ENCODE measurements around the gene EXOC3L4.

Gene EXOC3L4

DNA sequence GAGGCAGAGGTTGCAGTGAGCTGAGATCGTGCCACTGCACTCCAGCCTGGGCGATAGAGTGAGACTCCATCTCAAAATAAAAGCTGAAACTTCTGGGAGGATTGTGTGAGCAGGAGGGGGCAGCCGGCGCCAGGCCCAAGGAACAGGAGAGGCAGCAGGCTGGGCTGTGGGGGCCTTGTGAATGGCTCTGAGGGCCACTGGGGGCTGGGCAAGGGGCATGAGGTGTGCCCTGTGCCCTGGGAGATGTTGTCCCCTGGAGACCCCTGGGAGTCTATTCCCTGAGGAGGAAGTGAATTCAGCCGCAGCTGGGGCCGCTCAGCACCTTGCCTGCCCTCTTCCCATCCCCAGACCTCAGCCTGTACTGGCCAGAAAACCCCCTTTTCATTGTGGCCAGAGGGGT is 5.6 kb upstream of the EXOC3L4 start:
- peaks cover 19% of the 10 kb centered on the region for H3K27me3 ChIP-seq (ENCODE audit: insufficient read depth, poor library complexity, severe bottlenecking)
- TF ChIP-seq CTCF (IDR thresholded peaks at IDR 0.05; ENCODE audit: insufficient read depth, low read length), result no peak
- no peak for TF ChIP-seq SPI1 (IDR thresholded peaks at IDR 0.05; ENCODE audit: borderline replicate concordance, low read depth)
- no peak for TF ChIP-seq GABPA (IDR thresholded peaks at IDR 0.05; ENCODE audit: low read depth)
- no peak for DNase-seq (ENCODE audit: low read depth in 1 of 2, low spot score in 1 of 2)
- H3K27ac ChIP-seq (replicated peaks), result no peak overlapping the region
- no peak overlapping the region for H3K4me3 ChIP-seq (replicated peaks; ENCODE audit: insufficient read depth, low read length)

GRCh38 chr14:103089386-103090335 is 4.9 kb upstream of the EXOC3L4 start:
- no peak overlapping the region for H3K4me3 ChIP-seq (replicated peaks; ENCODE audit: insufficient read depth, low read length)
- no peak for DNase-seq (ENCODE audit: low read depth in 1 of 2, low spot score in 1 of 2)
- no peak overlapping the region for H3K27ac ChIP-seq (replicated peaks)
- peaks cover 14% of the 10 kb centered on the region for H3K27me3 ChIP-seq (ENCODE audit: insufficient read depth, poor library complexity, severe bottlenecking)
- TF ChIP-seq, protein P1, sequence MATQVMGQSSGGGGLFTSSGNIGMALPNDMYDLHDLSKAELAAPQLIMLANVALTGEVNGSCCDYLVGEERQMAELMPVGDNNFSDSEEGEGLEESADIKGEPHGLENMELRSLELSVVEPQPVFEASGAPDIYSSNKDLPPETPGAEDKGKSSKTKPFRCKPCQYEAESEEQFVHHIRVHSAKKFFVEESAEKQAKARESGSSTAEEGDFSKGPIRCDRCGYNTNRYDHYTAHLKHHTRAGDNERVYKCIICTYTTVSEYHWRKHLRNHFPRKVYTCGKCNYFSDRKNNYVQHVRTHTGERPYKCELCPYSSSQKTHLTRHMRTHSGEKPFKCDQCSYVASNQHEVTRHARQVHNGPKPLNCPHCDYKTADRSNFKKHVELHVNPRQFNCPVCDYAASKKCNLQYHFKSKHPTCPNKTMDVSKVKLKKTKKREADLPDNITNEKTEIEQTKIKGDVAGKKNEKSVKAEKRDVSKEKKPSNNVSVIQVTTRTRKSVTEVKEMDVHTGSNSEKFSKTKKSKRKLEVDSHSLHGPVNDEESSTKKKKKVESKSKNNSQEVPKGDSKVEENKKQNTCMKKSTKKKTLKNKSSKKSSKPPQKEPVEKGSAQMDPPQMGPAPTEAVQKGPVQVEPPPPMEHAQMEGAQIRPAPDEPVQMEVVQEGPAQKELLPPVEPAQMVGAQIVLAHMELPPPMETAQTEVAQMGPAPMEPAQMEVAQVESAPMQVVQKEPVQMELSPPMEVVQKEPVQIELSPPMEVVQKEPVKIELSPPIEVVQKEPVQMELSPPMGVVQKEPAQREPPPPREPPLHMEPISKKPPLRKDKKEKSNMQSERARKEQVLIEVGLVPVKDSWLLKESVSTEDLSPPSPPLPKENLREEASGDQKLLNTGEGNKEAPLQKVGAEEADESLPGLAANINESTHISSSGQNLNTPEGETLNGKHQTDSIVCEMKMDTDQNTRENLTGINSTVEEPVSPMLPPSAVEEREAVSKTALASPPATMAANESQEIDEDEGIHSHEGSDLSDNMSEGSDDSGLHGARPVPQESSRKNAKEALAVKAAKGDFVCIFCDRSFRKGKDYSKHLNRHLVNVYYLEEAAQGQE (IDR thresholded peaks at IDR 0.05; ENCODE audit: insufficient replicate concordance, low read depth), result no peak
- TF ChIP-seq SPI1 (IDR thresholded peaks at IDR 0.05; ENCODE audit: borderline replicate concordance, low read depth), result no peak

DNA sequence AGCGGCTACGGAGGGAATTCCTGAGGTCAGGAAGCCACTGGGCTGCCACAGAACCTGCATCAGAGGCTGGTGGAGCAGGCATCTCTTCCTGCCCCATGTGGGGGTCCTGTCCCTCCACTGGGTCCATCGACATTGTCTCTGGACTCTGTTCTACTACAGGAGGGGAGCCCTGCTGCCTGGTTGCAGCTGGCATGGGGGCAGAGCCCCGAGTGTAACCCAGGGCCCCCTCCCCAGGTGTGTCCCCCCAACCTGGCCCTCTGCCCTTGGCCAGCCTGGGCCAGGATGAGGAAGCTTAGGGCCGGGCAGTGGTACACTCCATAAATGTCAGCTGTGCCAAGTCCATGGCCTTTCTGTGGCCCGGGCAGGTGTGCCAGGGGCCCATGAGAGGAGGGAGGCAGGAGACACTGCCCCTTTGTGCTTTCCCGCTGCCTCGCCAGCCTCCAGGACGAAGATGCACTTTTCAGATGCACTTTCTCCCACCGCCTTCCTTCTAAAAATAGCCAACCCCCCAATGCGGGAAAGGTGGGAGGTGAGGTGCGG is 4.0 kb upstream of the EXOC3L4 start:
- H3K27me3 ChIP-seq (ENCODE audit: insufficient read depth, poor library complexity, severe bottlenecking), result peaks cover 10% of the 10 kb centered on the region
- no peak for DNase-seq (ENCODE audit: low read depth in 1 of 2, low spot score in 1 of 2)
- no peak overlapping the region for H3K27ac ChIP-seq (replicated peaks)
- TF ChIP-seq, protein P1 (IDR thresholded peaks at IDR 0.05; ENCODE audit: insufficient replicate concordance, low read depth), result no peak
- no peak for TF ChIP-seq CTCF (IDR thresholded peaks at IDR 0.05; ENCODE audit: insufficient read depth, low read length)
- no peak for TF ChIP-seq SPI1 (IDR thresholded peaks at IDR 0.05; ENCODE audit: borderline replicate concordance, low read depth)
- TF ChIP-seq POLR2AphosphoS5 (IDR thresholded peaks at IDR 0.05; ENCODE audit: low read depth), result no peak
- TF ChIP-seq GABPA (IDR thresholded peaks at IDR 0.05; ENCODE audit: low read depth), result no peak
- H3K4me3 ChIP-seq (replicated peaks; ENCODE audit: insufficient read depth, low read length), result no peak overlapping the region

DNA sequence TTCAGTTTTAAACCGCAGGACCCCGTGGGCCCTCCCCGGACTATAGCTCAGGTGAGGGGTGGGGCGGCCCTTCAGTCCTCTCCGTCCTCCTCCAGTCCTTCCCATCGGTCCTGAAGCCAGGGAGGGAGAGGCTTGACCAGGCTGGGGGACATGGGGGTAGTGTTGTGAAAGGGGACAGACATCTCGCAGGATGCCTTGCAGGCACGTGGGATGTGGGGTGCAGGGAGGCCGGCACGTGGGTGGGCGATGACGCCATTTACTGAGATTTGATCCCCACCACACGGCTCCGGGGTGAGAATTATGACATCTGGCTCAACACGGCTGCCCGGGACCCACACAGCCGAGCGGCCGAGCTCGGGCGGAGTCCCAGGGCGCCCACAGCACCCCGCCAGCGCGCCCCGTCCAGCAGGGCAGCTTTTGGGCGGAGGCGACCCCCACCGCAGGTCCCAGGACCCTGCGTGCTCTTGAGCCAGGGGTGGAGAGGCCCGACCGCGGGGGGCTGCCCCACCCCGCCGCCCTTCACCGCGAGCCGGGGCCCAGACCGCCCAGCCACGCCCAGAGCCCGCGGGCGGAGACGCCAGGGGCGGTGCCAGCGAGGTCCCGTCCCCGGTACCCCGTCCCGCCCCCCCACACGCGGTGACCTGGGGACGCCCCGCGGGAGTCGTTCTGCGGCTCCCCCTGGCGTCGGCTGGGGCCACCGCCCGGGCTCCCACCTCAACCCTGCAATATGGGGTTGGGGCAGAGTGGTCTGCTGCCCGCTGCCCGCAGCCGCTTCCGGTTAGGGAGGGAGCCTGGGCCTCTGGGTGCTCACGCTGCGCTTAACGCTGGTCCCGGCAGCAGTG is 3.3 kb upstream of the EXOC3L4 start:
- peak; percentile 47 to 70 for DNase-seq (ENCODE audit: low read depth in 1 of 2, low spot score in 1 of 2)
- peak overlapping the region; percentile 50 for H3K4me3 ChIP-seq (replicated peaks; ENCODE audit: insufficient read depth, low read length)
- TF ChIP-seq POLR2AphosphoS5 (IDR thresholded peaks at IDR 0.05; ENCODE audit: low read depth), result no peak
- TF ChIP-seq CTCF (IDR thresholded peaks at IDR 0.05; ENCODE audit: insufficient read depth, low read length), result no peak
- TF ChIP-seq GABPA (IDR thresholded peaks at IDR 0.05; ENCODE audit: low read depth), result no peak
- TF ChIP-seq, protein P1 (IDR thresholded peaks at IDR 0.05; ENCODE audit: insufficient replicate concordance, low read depth), result no peak
- no peak for TF ChIP-seq SPI1 (IDR thresholded peaks at IDR 0.05; ENCODE audit: borderline replicate concordance, low read depth)
- H3K27ac ChIP-seq (replicated peaks), result no peak overlapping the region
- peaks cover 6% of the 10 kb centered on the region for H3K27me3 ChIP-seq (ENCODE audit: insufficient read depth, poor library complexity, severe bottlenecking)

Data from HL-60 (cell line).